ENCODE data around the gene TLX2. TPM values are rescaled to one million over a fixed set of nuclear protein-coding genes. Genes with fewer than 3 reads are reported as not detected.

Gene TLX2
- total and polyA plus RNA-seq, 2 experiments from 2014 or later: 0.16 to 0.21 TPM

GRCh38 chr2:74512744-74513604 lies 1.3 kb upstream of the TLX2 start:
- peak overlapping the region; percentile 80 for H3K4me2 ChIP-seq
- ATAC-seq: peak; percentile 3; the same call in 2 of the 3 replicates
- no peaks in the 10 kb centered on the region for H3K36me3 ChIP-seq (ENCODE audit: insufficient read depth)
- peak overlapping the region; percentile 57 for H3K4me3 ChIP-seq
- peaks cover 8% of the 10 kb centered on the region for H3K36me3 Mint-ChIP-seq (ENCODE audit: low read depth)
- peaks cover 100% of the 10 kb centered on the region for H3K27me3 ChIP-seq (ENCODE audit: insufficient read depth)
- H3K27ac ChIP-seq (ENCODE audit: low read depth): no peak overlapping the region
- TF ChIP-seq, protein P1, sequence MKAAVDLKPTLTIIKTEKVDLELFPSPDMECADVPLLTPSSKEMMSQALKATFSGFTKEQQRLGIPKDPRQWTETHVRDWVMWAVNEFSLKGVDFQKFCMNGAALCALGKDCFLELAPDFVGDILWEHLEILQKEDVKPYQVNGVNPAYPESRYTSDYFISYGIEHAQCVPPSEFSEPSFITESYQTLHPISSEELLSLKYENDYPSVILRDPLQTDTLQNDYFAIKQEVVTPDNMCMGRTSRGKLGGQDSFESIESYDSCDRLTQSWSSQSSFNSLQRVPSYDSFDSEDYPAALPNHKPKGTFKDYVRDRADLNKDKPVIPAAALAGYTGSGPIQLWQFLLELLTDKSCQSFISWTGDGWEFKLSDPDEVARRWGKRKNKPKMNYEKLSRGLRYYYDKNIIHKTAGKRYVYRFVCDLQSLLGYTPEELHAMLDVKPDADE (IDR thresholded peaks at IDR 0.05): no peak
- TF ChIP-seq EZH2 (IDR thresholded peaks at IDR 0.05; ENCODE audit: low read depth, unreplicated experiment): peak; percentile 92
- peak overlapping the region; percentile 64 for H3K4me3 Mint-ChIP-seq
- H3K9me3 Mint-ChIP-seq: peaks cover 24% of the 10 kb centered on the region
- peaks cover 94% of the 10 kb centered on the region for H3K27me3 Mint-ChIP-seq (ENCODE audit: insufficient read depth, low read depth, poor library complexity)
- H3K79me2 ChIP-seq (replicated peaks; ENCODE audit: insufficient read depth): no peaks in the 10 kb centered on the region
- H4K20me1 ChIP-seq (replicated peaks; ENCODE audit: insufficient read depth): no peaks in the 10 kb centered on the region; the same call in 1 of the 2 replicates
- no peak overlapping the region for H3K27ac Mint-ChIP-seq
- peaks cover 7% of the 10 kb centered on the region for H3K9me2 ChIP-seq (ENCODE audit: insufficient read depth)
- peak; percentile 44 for DNase-seq (ENCODE audit: low spot score)
- H2AFZ ChIP-seq: no peak overlapping the region; the same call in 1 of the 2 replicates
- H3F3A ChIP-seq (replicated peaks; ENCODE audit: low read depth): peaks cover 5% of the 10 kb centered on the region; the same call in 1 of the 2 replicates
- peaks cover 18% of the 10 kb centered on the region for H3K4me1 Mint-ChIP-seq
- H3K4me1 ChIP-seq (ENCODE audit: insufficient read depth): peaks cover 21% of the 10 kb centered on the region; the same call in 1 of the 2 replicates

DNA sequence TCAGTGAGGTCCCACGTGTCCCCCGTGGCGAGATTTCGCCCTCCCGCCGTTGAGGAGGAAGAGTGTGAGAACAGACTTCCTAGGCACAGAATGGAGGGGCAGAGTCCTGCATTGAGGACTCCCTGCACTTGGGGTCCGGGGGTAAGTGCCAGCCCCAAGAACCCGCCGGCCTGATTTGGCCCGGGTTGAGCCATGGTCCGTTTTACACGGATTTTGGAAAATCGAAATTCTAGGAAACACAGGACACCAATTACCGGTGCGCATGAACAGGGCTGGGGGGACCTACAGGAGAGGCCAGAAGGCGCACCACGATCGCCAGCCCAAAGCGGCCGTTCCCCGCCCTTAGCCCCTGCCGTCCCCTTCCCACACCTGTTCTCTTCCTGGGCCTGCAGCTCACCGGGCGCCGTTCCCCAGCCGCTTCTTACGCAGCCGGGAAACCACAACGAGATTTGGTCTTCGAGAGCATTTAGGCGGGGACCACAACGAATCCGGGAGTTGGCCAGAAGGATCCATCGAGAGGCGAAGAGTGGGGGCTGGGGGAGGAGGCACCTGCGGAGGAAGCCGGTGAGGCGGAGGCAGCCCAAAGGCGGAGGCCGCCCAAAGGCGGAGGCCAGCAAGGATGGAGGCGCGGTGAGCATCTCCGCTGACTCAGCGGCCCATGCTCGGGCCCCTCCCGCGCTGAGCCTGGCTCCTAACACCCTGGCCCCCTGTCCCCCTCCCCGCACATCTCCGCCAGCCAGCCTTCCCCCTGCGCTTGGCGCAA lies 464 bp upstream of the TLX2 start:
- no peaks in the 10 kb centered on the region for H3K36me3 ChIP-seq (ENCODE audit: insufficient read depth)
- H3K9me3 Mint-ChIP-seq: peaks cover 24% of the 10 kb centered on the region
- H3K4me3 ChIP-seq: peak overlapping the region; percentile 57
- DNase-seq (ENCODE audit: low spot score) (peak; percentile 65), ATAC-seq (peak; percentile 13)
- H2AFZ ChIP-seq: peak overlapping the region; percentile 94
- H3K4me2 ChIP-seq: peak overlapping the region; percentile 80
- H3K4me3 Mint-ChIP-seq: peak overlapping the region; percentile 64
- H3K36me3 Mint-ChIP-seq (ENCODE audit: low read depth): peaks cover 8% of the 10 kb centered on the region
- peaks cover 12% of the 10 kb centered on the region for H3K4me1 Mint-ChIP-seq
- H3K27me3 Mint-ChIP-seq (ENCODE audit: insufficient read depth, low read depth, poor library complexity): peaks cover 94% of the 10 kb centered on the region
- H3K9me2 ChIP-seq (ENCODE audit: insufficient read depth): peaks cover 7% of the 10 kb centered on the region
- no peak overlapping the region for H3K27ac ChIP-seq (ENCODE audit: low read depth)
- H3K4me1 ChIP-seq (ENCODE audit: insufficient read depth): peaks cover 17% of the 10 kb centered on the region; the same call in 1 of the 2 replicates
- peaks cover 100% of the 10 kb centered on the region for H3K27me3 ChIP-seq (ENCODE audit: insufficient read depth)
- H4K20me1 ChIP-seq (replicated peaks; ENCODE audit: insufficient read depth): no peaks in the 10 kb centered on the region; the same call in 1 of the 2 replicates
- H3K79me2 ChIP-seq (replicated peaks; ENCODE audit: insufficient read depth): no peaks in the 10 kb centered on the region
- no peak overlapping the region for H3K27ac Mint-ChIP-seq
- H3F3A ChIP-seq (replicated peaks; ENCODE audit: low read depth): peaks cover 5% of the 10 kb centered on the region; the same call in 1 of the 2 replicates
- TF ChIP-seq STAT1 (IDR thresholded peaks at IDR 0.05; ENCODE audit: unreplicated experiment) (no peak), EZH2 (IDR thresholded peaks at IDR 0.05; ENCODE audit: low read depth, unreplicated experiment) (peak; percentile 92), EZH2phosphoT487 (IDR thresholded peaks at IDR 0.05; ENCODE audit: unreplicated experiment) (peak; percentile 92), REST (IDR thresholded peaks at IDR 0.05; ENCODE audit: unreplicated experiment) (no peak)
- TF ChIP-seq, protein P1 (IDR thresholded peaks at IDR 0.05): no peak
